ENCODE results near the gene NR2F2.
"Not testable (repeated sequence)": the region's sequence is repeated elsewhere in the genome, so short reads cannot be mapped to it uniquely, and the experiment has no call there.

Gene NR2F2

DNA sequence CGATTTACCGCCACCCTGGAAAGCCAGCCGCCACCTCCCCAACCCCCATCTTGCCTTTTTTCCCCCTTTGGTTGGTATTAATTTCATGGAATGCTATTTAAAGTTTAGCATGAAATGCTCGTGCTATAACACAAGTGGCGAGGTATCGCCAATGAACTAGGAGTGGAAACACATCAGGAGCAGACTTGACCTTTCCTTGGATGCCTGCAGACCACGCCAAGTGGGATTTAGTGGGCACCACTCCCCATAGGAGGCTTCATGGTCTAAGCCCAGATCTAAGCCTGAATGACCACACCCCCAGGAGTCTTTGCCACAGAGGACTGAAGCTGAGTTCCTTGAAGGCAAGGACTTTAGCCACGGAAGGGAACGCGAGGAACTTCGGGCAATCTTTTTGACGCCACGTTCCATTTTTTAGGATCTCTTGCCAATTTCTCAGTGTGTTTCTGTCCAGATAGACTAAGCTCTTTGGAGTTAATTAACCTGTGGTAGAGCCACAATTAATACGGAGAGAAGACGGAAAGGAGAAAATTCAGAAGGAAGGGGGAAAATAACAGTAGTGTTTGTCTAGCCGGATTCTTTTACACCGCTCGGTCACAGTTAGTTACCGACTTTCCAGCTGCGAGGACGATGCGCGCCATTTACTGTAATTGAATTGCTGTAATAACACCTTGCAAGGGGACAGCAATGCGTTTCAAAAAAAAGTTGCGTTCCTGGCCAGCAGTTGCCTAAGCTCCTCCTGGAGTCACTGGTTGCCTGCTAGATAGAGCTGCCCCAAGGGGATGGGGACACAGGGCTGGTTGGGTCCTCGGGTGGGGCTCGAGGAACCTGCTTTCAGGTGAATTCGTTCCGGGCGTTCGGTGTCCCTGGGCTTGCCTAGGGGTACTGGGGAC is 37.1 kb downstream of the NR2F2 start:
- DNase-seq (ENCODE audit: low read depth) = no peak

DNA sequence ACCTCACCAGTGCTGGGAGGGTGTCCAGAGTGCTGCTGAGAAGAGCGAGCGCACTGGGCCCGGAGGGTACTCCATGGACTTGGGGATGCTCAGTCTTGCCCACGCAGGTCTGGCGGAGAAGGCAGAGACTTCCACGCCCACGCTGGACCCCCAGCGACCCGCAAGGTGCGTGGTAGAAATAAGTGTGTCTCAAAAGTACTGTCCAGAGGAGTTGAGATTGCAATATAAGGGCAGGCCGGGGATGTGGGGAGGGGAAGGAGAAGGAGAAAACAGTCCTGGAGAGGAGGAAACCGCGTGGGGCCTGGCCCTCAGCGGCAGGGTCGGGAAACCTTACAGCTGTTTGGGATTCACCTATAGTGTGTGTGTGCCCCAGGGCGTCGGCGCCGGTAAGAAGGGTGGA is 38.9 kb downstream of the NR2F2 start:
- no peak for DNase-seq (ENCODE audit: low read depth)

- no peak for DNase-seq (ENCODE audit: low read depth)
Observed at GRCh38 chr15:96369825-96370621, 39.5 kb downstream of the NR2F2 start.

GRCh38 chr15:96372554-96372953 is 42.1 kb downstream of the NR2F2 start:
- DNase-seq (ENCODE audit: low read depth) = no peak

DNA sequence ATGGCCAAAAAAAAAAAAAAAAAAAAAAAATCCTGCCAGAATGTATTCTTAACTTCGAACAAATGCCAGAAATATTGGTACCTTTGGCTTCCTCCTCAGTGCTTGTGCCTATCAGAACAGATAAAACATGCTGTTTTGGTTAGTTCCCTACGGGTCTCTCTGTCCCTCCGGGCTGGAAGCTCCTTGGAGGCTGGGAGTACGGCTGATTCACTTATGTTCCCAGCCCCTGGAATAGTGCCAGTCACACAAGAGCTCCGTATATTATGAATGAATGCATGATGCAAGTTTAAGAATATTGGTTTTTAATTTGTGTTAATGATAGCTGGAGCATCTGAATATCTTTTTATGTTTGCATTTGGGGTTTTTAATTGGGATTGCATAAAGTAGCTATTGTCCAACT is 44.0 kb downstream of the NR2F2 start:
- DNase-seq (ENCODE audit: low read depth) = no peak

- not testable (repeated sequence) for DNase-seq (ENCODE audit: low read depth)
Observed at GRCh38 chr15:96379592-96379991, 49.1 kb downstream of the NR2F2 start.

DNA sequence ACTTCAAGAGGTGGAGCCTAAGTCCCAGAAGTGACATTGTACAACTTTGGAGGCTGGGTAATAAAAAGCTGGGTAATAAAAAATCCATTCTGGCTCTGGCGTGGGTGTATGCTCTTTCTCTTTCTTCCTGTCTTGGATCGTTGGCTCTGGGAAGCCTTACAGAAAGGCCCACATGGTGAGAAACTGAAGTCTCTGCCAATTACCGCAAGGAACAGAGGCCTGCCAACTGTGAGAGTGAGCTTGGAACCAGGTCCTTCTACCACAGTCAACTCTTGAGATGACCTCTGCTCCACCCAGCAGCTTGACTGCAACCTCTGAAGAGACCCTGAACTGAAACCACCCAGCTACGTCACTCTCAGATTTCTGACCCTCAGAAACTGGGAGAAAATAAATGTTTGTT is 51.0 kb downstream of the NR2F2 start:
- DNase-seq (ENCODE audit: low read depth) = no peak

DNA sequence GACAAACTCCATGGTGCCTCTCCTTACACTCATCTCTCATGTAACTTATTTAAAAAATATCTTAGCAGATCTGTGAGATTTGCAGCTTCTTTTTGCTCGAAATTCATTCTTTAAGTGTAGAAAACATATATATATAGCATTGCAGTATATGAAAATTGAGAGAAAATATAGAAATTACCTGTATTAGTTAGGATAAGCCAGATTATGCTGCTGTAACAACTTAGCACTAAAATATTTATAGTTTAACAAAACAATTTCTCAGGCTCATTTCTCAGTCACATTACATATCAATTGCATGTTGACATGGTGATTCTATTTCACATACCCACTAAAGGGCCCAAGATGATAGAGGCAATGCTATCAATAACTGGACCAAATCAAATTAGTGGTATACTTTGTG is 54.7 kb downstream of the NR2F2 start:
- no peak for DNase-seq (ENCODE audit: low read depth)

- DNase-seq (ENCODE audit: low read depth) = no peak
Observed at GRCh38 chr15:96388673-96389072, 58.2 kb downstream of the NR2F2 start.
